ENCODE results near the gene CSHL1.
"Not testable (repeated sequence)": the region's sequence is repeated elsewhere in the genome, so short reads cannot be mapped to it uniquely, and the experiment has no call there.

The CSHL1 gene

DNA sequence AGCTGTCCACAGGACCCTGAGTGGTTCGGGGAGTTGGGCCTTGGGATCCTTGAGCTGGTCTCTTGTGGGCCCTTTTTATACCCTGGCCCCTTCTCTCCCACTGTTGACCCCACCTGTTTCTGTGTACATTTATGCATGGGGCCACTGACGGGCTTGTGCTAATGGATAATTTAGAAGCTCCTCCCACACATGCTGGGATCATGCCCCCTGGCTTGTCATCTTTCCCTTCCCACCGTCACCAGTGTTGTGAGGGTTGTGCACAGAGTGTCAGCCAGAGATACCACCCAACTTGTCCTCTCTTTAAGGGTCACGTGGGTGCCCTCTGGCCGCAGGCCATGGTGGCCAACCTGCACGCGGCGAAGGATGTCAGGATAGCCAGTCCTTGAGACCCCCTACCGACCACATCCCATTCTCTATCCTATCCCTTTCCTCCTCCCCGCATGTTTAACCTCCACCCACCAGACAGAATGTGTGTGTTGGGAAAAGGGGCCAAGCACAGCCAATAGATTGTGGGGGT, 7.8 kb upstream of the CSHL1 start, which contains the start of gene GH1:
Gene GH1 (minus strand): TSS at position 51 of the 517 bp plus-strand sequence. CDS start 63 bp downstream, outside the sequence.
- DNase-seq (ENCODE audit: low read depth): not testable (repeated sequence)

DNA sequence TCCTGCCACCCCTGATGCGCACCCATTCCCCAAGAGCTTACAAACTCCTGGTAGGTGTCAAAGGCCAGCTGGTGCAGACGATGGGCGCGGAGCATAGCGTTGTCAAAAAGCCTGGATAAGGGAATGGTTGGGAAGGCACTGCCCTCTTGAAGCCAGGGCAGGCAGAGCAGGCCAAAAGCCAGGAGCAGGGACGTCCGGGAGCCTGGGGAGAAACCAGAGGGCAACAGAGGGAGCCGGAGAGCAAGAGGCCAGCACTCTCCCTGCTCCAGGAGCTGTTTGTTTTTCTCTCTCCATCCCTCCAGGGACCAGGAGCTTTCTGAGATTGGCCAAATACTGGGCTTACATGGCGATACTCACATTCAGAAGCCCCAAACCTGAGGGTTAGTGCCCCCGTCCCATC, 7.2 kb upstream of the CSHL1 start:
- no peak for DNase-seq (ENCODE audit: low read depth)

DNA sequence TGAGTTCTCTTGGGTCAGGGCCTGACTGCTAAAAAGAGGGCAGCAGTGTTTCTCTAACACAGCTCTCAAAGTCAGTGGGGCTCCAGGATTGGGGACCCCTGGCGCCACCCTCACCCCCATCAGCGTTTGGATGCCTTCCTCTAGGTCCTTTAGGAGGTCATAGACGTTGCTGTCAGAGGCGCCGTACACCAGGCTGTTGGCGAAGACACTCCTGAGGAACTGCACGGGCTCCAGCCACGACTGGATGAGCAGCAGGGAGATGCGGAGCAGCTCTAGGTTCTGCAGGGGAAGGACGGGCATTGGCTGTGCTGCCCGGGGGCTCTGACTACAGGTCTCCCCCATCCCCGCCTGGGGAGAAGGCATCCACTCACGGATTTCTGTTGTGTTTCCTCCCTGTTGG, 6.6 kb upstream of the CSHL1 start:
- no peak for DNase-seq (ENCODE audit: low read depth)

DNA sequence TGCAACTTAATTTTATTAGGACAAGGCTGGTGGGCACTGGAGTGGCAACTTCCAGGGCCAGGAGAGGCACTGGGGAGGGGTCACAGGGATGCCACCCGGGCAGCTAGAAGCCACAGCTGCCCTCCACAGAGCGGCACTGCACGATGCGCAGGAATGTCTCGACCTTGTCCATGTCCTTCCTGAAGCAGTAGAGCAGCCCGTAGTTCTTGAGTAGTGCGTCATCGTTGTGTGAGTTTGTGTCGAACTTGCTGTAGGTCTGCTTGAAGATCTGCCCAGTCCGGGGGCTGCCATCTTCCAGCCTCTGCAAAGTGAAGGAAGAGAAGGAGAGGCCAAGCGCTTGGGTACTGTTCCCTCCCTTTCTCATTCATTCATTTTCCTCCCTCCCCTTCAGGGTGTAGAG, 6.1 kb upstream of the CSHL1 start:
- not testable (repeated sequence) for DNase-seq (ENCODE audit: low read depth)

DNA sequence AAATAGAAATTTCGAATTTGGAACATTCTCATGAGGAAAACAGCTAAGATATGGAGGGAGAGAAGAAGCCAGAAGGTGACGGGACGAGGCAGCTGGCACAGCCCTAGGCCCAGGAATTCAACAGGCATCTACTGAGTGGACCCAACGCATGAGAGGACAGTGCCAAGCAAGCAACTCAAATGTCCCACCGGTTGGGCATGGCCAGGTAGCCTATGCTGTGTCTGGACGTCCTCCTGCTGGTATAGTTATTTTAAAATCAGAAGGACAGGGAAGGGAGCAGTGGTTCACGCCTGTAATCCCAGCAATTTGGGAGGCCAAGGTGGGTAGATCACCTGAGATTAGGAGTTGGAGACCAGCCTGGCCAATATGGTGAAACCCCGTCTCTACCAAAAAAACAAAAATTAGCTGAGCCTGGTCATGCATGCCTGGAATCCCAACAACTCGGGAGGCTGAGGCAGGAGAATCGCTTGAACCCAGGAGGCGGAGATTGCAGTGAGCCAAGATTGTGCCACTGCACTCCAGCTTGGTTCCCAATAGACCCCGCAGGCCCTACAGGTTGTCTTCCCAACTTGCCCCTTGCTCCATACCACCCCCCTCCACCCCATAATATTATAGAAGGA, 5.6 kb upstream of the CSHL1 start:
- DNase-seq (ENCODE audit: low read depth): no peak

DNA sequence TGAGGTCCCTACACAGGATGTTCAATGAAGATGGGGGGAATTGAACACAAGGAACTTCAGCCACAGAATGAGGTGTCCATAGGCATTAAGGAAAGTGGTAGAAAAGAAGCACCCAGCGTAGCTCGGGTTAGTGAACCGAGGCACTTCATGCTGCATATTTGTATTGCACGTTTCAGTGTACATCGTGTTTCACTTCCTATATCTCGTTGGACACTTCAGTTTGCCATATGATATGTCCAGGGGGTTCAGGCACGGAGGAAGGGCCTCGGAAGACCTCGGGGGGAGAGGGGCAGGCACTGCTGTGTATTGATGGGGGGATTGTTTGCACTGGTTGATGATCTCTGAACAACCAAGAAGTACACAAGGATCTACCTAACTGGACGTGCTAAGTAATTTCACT, 4.7 kb upstream of the CSHL1 start:
- not testable (repeated sequence) for DNase-seq (ENCODE audit: low read depth)

DNA sequence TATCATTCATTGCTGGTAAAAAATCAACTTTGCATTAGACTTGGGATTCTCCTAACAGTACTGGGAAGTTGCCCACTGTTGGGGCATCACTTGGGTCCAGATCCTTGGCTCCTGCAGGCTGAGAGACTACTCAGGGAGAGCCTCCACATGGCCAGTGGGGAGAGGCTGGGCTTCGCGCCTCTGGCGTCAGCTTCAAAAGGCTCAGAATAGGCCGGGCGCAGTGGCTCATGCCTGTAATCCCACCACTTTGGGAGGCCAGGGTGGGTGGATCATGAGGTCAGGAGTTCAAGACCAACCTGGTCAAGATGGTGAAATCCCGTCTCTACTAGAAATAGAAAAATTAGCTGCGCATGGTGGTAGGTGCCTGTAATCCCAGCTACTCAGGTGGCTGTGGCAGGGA, 3.4 kb upstream of the CSHL1 start:
- no peak for DNase-seq (ENCODE audit: low read depth)

DNA sequence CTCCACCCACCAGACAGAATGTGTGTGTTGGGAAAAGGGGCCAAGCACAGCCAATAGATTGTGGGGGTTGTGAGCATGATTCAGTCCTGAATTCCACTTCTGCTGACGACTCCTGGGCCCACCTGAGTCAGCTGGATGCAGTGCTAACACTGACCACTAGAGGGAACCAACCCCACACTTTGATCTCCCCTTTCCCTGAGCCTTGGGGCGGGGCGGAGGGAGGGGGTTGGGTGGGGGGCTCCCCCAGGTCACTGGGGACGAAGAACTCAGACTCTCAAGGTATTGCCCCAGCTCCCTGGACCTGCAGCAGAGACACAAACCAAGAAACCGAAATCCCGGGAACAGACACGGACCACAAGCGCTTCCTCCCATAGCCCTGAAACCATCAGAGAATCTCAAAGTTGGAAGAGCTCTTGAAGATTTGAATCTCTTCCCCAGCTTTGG, 621 bp upstream of the CSHL1 start:
- DNase-seq (ENCODE audit: low read depth): peak; percentile 44

DNA sequence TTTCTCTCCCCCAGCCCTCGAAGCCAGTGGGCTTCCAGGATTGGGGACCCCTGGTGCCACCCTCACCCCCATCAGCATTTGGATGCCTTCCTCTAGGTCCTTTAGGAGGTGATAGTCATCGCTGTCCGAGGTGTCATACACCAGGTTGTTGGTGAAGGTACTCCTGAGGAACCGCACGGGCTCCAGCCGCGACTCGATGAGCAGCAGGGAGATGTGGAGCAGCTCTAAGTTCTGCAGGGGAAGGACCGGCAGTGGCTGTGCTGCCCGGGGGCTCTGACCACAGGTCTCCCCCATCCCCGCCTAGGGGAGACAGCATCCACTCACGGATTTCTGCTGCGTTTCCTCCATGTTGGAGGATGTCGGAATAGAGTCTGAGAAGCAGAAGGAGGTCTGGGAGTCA, 962 bp downstream of the CSHL1 start:
- DNase-seq (ENCODE audit: low read depth): no peak

DNA sequence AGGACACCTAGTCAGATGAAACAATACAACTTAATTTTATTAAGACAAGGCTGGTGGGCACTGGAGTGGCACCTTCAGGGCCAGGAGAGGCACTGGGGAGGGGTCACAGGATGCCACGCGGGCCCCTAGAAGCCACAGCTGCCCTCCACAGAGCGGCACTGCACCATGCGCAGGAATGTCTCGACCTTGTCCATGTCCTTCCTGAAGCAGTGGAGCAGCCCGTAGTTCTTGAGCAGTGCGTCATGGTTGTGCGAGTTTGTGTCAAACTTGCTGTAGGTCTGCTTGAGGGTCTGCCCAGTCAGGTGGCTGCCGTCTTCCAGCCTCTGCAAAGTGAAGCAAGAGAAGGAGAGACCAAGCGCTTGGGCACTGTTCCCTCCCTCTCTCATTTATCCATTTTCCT, 1.5 kb downstream of the CSHL1 start:
- not testable (repeated sequence) for DNase-seq (ENCODE audit: low read depth)

DNA sequence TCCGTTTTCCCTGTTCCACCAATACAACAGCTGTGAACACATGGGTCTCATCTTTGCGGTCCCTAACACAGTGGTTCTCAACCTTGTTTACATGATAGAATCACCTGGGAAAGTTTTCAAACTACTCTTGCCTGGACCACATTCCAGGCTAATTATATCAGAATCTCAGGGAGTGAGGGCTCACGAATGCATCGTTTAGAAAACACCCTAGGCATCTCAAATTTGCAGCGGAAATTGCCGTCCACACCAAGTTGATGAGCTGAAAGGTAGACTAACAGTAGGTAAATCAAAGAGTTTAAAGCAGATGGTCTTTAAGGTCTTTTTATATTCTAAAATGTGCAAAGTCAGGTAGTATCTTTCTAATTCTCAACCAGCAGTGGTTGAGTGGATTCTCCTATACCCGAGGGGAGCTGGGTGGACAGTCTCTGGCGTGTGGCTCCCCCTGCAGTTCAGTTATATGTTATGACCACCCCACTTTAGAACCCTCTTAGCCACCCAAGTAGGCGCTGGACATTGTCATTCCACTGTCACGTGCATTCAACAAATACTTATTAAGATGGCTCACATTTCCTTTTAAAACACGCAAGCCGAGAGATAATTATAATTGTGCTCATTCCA, 3.8 kb downstream of the CSHL1 start:
- DNase-seq (ENCODE audit: low read depth): not testable (repeated sequence)

DNA sequence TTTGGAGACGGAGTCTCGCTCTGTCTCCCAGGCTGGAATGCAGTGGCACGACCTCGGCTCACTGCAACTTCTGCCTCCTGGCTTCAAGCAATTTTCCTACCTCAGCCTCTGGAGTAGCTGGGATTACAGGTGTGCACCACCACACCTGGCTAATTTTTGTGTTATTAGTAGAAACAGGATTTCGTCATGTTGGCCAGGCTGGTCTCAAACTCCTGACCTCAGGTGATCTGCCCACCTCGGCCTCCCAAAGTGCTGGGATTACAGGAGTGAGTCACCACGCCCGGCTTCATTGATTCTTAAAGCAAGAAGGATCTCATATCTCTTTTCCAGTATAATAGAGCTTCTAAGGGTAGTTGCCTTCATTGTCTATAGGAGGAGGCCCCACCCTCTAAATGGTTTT, 6.3 kb downstream of the CSHL1 start:
- not testable (repeated sequence) for DNase-seq (ENCODE audit: low read depth)

DNA sequence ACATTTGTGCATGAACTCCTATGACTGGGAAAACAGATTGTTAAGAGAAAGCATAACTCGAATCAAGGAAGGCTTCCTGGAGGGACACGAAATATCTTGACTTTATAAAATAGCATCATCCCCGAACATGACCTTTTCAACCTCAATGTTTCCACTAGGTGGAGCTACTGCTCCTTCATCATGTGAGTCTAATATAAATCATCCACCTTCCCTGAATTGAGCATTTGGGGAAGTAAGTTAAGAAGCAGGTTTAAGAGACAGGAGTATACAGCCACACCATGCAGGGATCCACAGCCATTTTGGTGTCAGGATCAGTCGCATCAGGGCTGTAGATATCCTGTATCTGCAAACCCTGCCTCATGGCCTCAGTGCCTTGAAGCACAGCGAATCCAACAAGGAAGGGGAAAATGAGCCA, 7.3 kb downstream of the CSHL1 start:
- DNase-seq (ENCODE audit: low read depth): not testable (repeated sequence)

DNA sequence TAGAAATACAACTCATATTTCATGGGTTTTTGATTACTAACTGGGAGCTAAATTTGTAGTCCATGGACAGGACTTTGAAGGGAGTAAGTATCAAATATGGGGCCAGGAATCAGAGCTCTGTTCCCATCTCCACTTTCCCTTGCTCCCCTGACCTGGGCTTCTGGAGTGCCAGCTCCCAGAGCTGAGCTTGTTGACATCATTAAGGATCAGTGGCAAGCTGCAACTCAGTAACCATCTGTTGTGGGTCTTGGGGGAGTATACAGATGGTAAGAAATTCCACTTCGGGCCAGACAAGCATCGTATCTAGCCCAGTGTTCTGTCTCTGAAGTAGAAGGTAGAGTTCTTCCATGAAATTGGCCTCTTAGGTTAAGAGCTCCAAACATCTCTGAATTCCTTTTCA, 9.1 kb downstream of the CSHL1 start:
- not testable (repeated sequence) for DNase-seq (ENCODE audit: low read depth)

DNA sequence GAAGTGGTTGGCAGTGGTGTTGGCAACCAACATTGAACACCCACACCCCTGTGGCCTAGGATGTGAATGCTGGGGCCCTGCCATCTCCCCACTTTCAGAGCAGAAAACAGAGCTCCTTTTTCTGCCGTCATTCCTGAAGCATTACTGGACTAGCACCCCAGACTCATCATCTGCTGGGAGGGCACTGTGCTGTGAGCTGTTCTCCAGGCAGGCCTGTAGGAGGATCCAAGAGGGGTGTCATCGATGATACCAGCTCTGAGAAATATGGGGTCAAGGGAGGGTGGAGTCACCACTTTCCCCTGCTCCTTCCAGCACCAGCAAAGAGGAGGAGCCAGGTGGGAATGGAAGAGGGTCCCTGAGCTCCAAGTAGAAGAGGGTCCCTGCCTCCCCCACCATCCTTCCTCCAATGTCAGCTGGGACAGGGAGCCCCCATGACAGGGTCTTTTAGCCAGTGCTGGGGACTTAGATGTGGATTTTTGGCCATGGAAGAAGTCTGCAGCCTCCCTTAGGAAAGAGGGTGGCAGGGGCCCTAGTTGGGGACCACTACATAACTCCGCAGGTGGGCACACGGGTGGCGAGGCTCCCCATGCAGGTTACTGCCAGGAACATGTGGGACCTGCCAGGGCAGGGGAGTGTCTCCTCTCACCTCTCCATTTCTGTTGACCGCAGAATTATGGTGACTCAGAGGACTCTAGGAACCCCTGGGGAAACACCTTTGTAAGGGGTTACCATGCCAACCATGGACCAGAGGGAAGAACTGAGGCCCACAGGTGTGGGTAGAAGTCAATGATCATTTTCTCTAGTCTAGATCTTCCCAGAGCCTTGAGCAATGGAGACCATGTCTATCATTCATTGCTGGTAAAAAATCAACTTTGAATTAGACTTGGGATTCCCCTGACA, 11.9 kb downstream of the CSHL1 start:
- not testable (repeated sequence) for DNase-seq (ENCODE audit: low read depth)

DNA sequence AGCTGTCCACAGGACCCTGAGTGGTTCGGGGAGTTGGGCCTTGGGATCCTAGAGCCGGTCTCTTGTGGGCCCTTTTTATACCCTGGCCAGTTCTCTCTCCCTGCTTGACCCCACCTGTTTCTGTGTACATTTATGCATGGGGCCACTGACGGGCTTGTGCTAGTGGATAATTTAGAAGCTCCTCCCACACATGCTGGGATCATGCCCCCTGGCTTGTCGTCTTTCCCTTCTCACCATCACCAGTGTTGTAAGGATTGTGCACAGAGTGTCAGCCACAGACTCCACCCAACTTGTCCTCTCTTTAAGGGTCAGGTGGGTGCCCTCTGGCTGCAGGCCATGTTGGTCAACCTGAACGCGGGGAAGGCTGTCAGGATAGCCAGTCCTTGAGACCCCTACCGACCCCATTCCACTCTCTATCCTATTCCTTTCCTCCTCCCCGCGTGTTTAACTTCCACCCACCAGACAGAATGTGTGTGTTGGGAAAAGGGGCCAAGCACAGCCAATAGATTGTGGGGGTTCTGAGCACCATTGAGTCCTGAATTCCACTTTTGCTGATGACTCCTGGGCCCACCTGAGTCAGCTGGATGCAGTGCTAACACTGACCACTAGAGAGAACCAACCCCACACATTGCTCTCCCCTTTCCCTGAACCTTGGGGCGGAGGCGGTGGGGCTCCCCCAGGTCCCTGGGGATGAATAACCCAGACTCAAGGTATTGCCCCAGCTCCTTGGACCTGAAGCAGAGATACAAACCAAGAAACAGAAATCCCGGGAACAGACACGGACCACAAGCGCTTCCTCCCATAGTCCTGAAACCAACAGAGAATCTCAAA, 14.3 kb downstream of the CSHL1 start, which contains the start of gene CSH1:
Gene CSH1 (minus strand): TSS at position 51 of the 831 bp plus-strand sequence. CDS start 63 bp downstream, outside the sequence.
- DNase-seq (ENCODE audit: low read depth): not testable (repeated sequence)

DNA sequence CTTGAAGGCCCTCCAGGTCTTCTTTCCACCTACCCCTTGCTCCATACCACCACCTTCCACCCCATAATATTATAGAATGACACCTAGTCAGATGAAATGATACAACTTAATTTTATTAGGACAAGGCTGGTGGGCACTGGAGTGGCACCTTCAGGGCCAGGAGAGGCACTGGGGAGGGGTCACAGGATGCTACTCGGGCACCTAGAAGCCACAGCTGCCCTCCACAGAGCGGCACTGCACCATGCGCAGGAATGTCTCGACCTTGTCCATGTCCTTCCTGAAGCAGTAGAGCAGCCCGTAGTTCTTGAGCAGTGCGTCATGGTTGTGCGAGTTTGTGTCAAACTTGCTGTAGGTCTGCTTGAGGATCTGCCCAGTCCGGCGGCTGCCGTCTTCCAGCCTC, 16.2 kb downstream of the CSHL1 start:
- DNase-seq (ENCODE audit: low read depth): not testable (repeated sequence)

DNA sequence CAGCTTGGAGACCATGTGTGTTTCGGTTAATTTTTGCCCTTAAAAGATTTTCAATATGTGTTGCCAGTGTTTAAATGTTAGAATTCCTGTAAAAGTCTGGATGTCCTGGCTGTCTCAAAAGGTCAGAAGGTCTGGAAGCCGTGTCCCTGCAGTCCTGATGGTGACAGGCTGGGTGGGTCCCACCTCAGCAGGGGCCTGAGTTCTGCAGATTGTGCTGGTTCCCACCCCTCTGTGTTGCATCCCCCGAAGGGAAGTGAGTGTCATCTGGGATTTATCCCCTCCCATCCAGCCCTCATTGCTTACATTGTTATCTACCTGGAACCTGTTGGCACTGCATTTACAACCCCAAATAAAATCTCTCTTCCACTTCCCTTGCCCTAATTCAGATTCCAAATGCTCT, 17.0 kb downstream of the CSHL1 start:
- not testable (repeated sequence) for DNase-seq (ENCODE audit: low read depth)

DNA sequence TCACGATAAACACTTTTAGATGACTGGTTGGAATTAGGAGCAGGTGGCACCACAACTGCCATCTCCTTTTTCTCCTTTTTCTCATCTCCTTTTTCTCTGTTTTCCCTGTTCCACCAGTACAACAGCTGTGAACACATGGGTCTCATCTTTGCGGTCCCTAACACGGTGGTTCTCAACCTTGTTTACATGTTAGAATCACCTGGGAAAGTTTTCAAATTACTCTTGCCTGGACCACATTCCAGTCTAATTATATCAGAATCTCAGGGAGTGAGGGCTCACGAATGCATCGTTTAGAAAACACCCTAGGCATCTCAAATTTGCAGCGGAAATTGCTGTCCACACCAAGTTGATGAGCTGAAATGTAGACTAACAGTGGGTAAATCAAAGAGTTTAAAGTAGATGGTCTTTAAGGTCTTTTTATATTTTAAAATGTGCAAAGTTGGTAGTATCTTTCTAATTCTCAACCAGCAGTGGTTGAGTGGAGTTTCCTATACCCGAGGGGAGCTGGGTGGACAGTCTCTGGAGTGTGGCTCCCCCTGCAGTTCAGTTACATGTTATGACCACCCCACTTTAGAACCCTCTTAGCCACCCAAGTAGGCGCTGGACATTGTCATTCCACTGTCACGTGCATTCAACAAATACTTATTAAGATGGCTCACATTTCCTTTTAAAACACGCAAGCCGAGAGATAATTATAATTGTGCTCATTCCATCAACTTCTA, 18.6 kb downstream of the CSHL1 start:
- DNase-seq (ENCODE audit: low read depth): not testable (repeated sequence)

DNA sequence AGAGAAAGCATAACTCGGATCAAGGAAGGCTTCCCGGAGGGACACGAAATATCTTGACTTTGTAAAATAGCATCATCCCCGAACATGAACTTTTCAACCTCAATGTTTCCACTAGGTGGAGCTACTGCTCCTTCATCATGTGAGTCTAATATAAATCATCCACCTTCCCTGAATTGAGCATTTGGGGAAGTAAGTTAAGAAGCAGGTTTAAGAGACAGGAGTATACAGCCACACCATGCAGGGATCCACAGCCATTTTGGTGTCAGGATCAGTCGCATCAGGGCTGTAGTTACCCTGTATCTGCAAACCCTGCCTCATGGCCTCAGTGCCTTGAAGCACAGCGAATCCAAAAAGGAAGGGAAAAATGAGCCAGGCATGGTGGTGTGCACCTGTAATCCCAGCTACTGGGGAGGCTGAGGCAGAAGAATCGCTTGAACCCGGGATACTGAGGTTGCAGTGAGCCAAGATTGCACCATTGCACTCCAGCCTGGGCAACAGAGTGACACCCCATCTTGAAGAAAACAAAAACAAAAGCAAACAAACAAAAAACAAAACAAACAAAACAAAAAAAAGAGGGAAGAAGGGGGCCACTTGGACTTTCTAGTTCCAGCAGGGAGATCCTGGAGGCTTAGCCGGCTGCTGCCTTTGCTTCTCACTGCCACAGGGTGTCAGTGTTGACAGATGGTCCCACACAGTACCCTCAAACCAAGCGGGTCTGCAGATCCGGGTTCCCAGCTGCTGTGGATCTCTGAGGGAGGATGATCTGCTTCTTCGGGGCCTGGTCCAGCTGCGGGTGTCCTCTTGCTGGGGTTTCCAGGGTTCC, 21.8 kb downstream of the CSHL1 start:
- not testable (repeated sequence) for DNase-seq (ENCODE audit: low read depth)

All from T follicular helper cell (primary cell).